HG03159 (cell line): ENCODE measurements around the gene NUP205.
A peak's percentile ranks its signal among the peaks of the same experiment; 100 is the strongest.
"Not testable (repeated sequence)": the region's sequence is repeated elsewhere in the genome, so short reads cannot be mapped to it uniquely, and the experiment has no call there.

Experiments
- ATAC-seq: cut with Tn5 transposase; IDR thresholded peaks from one replicate; pipeline ENCODE4 v1.9.1; 2021; ENCODE audit warnings: mild to moderate bottlenecking, moderate library complexity; ENCODE audit not compliant: unreplicated experiment

The NUP205 gene

DNA sequence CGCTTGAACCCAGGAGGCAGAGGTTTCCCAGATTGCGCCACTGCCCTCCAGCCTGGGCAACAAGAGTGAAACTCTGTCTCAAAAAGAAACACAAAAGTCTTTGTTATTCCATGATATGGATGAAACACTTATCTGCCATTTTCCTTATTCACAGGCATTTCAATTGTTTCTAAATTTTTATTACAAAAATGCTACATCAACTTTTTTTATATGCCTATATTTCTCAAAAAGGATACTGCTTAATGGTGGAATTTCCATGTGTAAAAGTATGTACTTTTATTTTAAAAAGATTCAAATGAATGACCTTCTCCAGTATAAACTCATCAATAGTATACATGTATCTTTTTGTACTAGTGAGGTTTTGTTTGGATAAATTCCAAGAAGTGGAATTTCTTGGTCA is 62.7 kb downstream of the NUP205 start:
- ATAC-seq, result no peak

- no peak for ATAC-seq
Measured at GRCh38 chr7:135620980-135621850, 63.5 kb downstream of the NUP205 start.

GRCh38 chr7:135634191-135634878 is 76.6 kb downstream of the NUP205 start:
- no peak for ATAC-seq

DNA sequence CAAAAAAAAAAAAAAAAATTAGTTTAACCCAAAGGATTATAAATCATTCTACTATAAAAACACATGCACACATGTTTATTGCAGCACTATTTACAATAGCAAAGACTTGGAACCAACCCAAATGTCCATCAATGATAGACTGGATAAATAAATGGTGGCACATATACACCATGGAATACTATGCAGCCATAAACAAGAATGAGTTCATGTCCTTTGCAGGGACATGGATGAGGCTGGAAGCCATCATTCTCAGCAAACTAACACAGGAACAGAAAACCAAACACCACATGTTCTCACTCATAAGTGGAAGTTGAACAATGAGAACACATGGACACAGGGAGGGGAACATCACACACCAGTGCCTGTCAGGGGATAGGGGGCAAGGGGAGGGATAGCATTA is 82.0 kb downstream of the NUP205 start:
- not testable (repeated sequence) for ATAC-seq

DNA sequence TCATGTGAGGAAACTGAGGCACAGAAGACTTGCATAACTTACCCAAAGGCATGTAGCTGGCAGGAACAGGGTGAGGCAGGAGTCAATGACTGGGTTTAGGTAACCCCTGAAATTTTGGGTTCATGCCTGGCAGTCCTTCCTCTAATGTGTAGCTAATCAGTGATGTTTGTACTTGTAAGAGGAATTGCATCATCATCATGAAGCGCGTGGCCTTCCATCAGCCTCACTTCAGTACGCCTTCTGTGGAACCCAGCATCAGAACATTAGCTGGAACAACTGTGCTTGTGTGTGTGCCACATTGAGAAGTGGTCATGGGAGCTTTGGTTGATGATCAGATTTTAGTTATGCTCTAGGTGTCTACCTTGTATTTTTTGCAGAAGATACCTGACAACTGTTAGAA is 86.4 kb downstream of the NUP205 start:
- ATAC-seq, result no peak

DNA sequence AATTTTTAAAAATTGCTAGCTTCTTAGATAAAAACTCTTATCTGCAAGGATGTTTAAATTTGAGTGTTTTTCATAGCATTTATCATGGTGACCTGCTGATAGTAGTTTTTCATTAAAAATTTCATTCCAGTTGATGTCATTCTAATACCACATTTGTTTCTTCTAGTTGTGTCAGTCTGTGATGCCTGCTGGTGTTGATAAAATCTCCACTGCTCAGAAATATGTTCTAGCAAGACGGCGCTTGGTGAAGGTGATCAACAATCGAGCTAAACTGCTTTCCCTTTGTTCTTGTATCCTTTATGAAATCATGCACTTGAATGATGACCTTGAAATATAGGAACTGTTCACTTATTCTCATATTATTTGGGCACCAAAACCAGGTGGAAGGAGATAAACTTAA is 87.0 kb downstream of the NUP205 start:
- no peak for ATAC-seq

DNA sequence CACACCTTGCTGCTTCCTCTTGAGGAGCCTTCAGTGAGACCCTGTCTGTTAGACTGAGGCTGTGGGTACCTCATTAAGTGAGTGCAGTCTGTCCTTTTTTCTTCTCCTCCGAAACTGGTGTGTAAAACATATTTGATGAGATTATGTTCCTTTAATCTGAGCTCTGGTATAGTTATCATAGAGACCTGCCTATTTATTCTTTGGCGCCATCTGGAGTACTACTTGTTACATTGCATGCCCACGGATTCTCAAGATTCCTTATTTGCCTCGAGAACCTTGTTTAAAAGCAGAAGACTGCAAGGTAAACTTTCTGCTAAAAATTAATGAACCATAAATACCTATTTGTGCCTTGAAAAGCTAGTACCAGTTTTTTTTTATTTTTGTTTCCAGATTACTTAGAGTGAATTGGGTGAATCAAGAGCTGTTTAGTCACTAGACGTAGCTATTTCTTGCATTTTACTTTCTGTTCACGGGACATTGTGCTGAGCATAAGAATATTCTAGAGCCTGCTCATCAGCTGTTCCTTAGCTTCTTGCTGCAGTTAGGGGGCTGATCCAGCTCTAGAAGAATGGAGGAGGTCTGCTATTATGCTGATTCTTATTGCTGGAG is 87.7 kb downstream of the NUP205 start:
- ATAC-seq, result no peak

DNA sequence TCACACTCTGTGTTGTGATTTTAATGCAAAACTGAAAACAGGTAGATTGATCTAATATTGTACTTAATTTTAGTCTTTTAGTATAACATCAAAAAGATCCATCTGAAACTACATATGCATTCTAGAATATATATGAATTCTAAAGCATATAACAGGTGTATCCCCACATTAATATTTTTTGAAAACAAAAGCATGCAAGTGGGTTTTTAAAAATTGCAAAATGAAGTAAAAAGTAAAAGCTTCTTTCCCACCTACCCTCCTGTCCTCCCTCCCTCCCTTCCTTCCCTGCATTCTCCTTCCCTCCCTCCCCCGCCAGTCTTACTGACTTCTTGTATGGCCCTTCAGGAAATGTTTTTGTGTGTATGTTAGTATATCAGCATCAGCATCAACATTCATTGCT is 90.0 kb downstream of the NUP205 start:
- no peak for ATAC-seq

GRCh38 chr7:135648235-135648634 is 90.5 kb downstream of the NUP205 start:
- no peak for ATAC-seq

DNA sequence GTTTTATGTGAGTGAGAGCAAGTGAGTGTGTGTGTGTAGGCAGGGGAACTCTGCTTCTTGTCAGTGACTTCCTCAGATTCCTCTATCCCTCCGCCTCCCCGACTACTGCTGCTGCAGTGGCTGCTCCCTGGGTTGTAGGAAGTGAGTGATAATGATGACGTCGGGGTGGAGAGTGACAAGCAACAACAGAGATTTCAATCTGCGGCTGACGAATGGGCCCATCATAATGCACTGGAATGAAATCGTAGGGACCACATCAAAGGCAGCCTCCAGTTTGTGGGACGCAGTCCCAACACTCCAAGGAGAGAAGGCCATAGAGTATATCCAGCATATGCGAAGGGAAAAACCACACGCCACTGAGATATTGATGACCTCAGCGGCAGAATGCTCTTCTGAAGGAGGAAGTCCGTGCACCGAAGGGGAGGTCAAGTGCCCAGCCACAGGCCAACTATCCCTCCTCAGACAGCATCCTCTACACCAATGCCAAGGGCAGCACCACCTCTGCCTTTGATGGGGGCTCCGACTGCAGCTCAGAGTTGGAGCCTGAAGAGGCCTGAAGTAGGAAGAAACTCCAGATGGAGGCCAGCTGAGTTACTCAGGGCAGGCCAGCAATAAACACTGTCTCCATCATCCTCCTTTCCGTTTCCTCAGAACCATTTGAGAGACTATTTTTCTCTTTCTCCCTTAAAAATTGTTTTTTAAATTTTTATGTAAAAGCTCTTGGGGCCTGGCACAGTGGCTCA is 93.3 kb downstream of the NUP205 start:
- ATAC-seq, result no peak

DNA sequence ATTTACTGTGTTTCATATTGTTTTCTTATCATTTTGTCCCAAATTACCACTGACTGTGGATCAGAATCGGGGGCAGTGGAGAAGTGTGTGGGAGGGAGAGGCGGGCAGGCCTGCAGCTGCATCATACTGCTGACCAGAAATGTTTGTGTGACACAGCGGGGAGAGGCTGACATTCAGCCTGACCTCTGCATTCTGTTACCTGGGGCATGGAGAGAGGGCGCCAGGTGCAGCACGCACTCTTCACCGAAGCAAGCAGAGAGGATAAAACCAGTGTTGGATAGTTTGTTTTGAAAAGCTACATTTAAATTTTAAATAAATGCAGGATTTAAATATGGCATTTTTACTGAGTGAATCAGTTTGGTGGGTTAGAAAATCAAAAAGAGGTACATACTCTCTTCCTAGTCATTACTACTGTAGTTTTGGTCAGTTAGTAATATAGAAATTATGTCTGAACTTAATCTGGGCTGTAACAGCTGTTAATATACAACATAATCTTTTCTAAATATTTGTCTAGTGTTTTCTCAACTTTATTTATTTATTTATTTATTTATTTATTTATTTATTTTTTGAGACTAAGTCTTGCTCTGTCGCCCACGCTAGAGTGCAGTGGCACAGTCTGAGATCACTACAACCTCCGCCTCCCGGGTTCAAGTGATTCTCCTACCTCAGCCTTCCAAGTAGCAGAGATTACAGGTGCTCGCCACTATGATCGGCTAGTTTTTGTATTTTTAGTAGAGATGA is 95.8 kb downstream of the NUP205 start:
- ATAC-seq, result no peak

DNA sequence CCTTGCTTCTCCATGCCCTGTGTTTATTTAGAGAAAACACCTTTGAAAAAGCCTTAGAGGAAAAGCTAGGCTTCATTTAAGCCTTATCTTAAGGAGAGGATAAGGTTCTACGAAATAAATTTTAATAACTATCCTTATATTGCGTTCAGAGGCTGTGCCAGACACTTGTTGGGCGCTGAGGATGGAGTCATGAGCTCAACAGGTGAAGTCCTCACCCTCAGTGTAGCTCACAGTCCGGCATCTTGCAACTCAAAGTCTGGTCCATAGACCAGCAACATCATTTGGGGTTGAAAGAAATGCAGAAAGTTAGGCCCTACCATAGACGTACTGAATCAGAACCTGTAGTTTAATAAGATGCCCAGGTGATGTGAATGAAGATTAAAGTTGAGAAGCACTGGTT is 100.8 kb downstream of the NUP205 start:
- no peak for ATAC-seq

DNA sequence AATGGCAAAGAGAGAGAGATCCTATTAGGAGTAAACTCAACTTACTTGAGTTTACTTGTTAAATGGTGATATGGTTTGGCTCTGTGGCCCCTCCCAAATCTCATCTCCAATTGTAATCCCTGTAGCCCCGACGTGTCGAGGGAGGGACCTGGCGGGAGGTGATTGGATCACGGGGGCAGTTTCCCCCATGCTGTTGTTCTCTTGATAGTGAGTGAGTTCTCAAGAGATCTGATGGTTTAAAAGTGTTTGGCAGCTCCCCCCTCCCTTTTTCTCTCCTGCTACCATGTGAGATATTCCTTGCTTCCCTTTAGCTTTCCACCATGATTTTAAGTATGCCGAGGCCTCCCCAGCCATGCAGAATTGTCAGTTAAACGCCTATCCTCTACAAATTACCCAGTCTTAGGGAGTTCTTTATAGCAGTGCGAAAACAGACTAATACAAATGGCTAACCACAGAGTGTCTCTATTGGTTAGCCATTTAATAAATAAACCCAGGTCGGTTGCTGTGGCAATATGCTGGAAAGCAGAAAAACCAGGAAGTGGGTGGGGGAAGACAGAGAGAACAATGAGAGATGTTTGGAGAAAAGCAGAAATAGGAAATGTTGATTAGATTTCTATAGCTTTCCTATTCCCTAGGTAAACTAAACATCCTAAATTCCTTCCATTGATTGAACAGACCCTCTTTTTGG is 101.6 kb downstream of the NUP205 start:
- ATAC-seq, result no peak

DNA sequence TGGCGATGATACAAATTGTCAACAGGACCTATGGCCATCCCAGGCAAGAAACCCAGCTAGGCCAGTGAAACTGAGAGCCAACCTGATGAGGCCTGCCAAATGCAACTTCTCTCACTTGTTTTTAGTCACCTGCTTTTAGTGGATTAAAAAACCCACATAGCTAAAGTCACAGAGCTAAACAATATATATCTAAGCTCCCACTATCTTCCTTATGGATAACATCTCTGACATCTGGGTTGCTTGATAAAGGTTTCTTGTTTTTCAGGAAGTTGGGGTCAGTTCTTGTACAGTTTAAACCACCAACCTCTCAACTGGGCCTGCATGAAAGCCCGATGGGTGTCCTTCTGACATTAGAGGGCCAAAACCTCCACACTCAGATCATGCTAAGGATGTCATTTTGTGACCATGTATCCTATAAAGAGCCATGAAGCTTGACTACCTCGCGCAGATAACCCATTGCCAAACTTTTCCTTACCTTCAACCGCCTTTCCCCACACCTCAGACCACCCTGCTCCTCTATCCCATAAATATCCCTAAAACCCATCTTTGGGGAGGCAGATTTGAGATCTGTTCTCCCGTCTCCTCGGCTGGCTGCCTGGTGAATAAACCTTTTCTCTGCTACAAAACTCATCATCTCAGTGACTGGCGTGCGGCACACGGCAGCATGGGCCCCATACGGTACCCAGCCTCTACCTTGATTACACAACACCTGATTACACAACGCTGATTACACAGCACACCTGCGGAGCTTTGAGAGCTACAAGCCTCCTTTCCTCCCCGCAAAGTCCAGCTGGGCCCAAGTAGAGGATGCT is 103.8 kb downstream of the NUP205 start:
- ATAC-seq, result peak; percentile 8

- ATAC-seq, result no peak
Measured at GRCh38 chr7:135662123-135662372, 104.3 kb downstream of the NUP205 start.

GRCh38 chr7:135662373-135663114 is 104.8 kb downstream of the NUP205 start, which contains the start of gene STMP1:
STMP1 (plus strand) TSS chr7:135662514.
- ATAC-seq, result peak; percentile 98

DNA sequence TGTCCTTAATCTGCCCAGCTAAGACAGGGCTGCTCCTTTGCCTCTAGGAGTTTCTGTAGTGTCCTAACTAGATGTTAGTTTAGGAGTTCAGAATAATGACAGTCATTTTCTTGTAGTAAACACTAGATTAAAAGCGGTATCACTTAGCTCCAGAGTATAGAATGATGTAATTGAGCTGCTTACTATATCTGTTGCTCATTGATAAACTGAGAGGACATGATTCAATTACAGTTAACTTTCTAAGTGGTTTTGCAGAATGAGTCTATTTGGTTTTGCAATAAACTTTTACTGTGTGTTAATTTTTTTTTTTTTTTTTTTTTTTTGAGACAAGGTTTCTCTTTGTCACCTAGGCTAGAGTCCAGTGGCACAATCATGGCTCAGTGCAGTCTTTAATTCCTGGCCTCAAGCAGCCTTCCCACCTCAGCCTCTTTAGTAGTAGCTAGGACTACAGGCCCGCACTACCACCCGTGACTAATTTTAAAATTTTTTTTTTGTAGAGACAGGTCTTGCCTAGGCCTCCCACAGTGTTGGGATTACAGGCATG is 106.4 kb downstream of the NUP205 start:
- no peak for ATAC-seq

DNA sequence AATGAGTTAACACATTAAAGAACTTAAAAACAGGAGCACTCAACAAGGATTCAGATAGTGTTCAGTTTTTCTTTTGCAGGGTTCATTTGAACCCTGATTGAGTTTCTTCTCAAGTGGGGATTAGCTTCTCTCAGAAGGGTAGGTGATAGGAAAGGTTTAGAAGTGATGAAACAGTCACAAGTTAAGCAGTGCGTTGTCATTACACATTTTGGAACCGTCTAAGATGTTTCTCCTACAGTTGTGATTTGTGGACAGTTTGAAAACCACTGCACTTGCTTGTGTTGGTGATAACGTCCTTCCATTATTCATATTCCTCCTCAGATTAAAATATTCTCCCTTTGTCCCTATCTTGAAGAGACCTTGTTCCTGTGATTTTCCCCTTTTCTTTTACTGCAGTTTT is 107.3 kb downstream of the NUP205 start:
- ATAC-seq, result no peak
